Measurements from ENCODE around the gene ZFHX2. TPM values are rescaled to one million over a fixed set of nuclear protein-coding genes. Genes with fewer than 3 reads are reported as not detected.

The ZFHX2 gene
- total RNA-seq, 1 donor from 2014 or later: 11.1 TPM

GRCh38 chr14:23569443-23570151 is 18.0 kb upstream of the ZFHX2 start:
- Mint-ChIP-seq H3K27me3 (peaks cover 36% of the 10 kb centered on the region), H3K36me3 (no peaks in the 10 kb centered on the region), H3K4me1 (ENCODE audit: unreplicated experiment) (peaks cover 27% of the 10 kb centered on the region), H3K4me3 (peak overlapping the region; percentile 79), H3K27ac (peak overlapping the region; percentile 9), H3K9me3 (no peaks in the 10 kb centered on the region)
- DNase-seq (ENCODE audit: extremely low spot score, unreplicated experiment): no peak
- TF ChIP-seq, protein P1, sequence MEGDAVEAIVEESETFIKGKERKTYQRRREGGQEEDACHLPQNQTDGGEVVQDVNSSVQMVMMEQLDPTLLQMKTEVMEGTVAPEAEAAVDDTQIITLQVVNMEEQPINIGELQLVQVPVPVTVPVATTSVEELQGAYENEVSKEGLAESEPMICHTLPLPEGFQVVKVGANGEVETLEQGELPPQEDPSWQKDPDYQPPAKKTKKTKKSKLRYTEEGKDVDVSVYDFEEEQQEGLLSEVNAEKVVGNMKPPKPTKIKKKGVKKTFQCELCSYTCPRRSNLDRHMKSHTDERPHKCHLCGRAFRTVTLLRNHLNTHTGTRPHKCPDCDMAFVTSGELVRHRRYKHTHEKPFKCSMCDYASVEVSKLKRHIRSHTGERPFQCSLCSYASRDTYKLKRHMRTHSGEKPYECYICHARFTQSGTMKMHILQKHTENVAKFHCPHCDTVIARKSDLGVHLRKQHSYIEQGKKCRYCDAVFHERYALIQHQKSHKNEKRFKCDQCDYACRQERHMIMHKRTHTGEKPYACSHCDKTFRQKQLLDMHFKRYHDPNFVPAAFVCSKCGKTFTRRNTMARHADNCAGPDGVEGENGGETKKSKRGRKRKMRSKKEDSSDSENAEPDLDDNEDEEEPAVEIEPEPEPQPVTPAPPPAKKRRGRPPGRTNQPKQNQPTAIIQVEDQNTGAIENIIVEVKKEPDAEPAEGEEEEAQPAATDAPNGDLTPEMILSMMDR (conservative IDR thresholded peaks at IDR 0.05): peak; percentile 25

GRCh38 chr14:23568600-23569331 is 17.2 kb upstream of the ZFHX2 start:
- peak overlapping the region; percentile 79 for H3K4me3 Mint-ChIP-seq
- peaks cover 28% of the 10 kb centered on the region for H3K27me3 Mint-ChIP-seq
- peaks cover 4% of the 10 kb centered on the region for H3K36me3 Mint-ChIP-seq
- no peak for DNase-seq (ENCODE audit: extremely low spot score, unreplicated experiment)
- TF ChIP-seq, protein P1 (conservative IDR thresholded peaks at IDR 0.05): peak; percentile 55
- no peaks in the 10 kb centered on the region for H3K9me3 Mint-ChIP-seq
- peaks cover 27% of the 10 kb centered on the region for H3K4me1 Mint-ChIP-seq (ENCODE audit: unreplicated experiment)
- H3K27ac Mint-ChIP-seq: peak overlapping the region; percentile 9

- Mint-ChIP-seq H3K27me3 (peaks cover 22% of the 10 kb centered on the region), H3K4me3 (peak overlapping the region; percentile 100), H3K4me1 (ENCODE audit: unreplicated experiment) (peaks cover 27% of the 10 kb centered on the region), H3K36me3 (peaks cover 5% of the 10 kb centered on the region), H3K9me3 (no peaks in the 10 kb centered on the region), H3K27ac (peak overlapping the region; percentile 97)
- no peak for DNase-seq (ENCODE audit: extremely low spot score, unreplicated experiment)
- TF ChIP-seq, protein P1 (conservative IDR thresholded peaks at IDR 0.05): no peak
Observed at GRCh38 chr14:23568021-23568599, 16.5 kb upstream of the ZFHX2 start.

DNA sequence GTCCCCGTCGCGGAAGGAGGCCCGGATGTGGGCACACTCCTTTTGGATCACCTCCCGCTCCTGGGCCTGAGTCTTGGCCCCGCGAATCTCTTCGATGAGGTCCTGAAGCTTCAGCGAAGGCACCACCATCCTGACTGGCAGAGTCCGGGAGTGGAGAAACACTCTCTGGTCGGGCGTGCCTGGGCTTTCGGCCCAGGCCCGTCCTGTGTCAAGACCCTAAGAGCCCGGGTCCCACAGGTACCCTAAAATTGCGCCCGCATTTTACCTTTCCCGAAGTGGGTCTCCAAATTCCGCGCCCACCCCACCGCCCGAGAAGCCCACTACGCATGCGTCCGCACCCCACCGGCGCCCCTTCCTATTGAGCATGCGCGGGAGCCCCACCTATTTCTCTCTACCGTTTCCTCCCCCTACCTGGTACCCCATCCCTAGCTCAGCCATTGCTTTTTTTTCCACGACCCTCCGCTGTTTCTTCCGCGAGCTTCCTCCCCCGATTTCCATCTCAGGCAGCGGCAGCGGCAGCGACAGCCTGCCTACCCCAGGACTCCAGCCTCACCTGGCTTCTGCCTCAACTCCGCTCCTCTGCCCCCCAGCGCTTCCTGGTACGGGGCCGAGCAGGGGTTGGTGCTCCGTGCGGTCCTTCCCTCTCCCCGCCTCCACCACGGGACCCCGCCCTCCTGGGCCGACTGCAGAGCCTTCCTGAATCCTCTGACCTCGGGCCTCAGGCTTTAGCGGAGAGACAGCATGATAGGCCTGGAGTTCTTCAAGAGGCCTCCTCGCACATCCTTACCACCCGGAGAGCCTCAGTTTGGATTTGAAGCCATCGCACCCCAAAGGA is 15.8 kb upstream of the ZFHX2 start, which contains the start of gene AP1G2:
TSS of gene AP1G2 (minus strand) at position 606 of the 835 bp plus-strand sequence. CDS start at position 129, 477 bp downstream.
- Mint-ChIP-seq H3K27me3 (peaks cover 15% of the 10 kb centered on the region), H3K36me3 (peaks cover 9% of the 10 kb centered on the region), H3K9me3 (no peaks in the 10 kb centered on the region), H3K4me3 (peak within 1 kb of the TSS; percentile 100), H3K27ac (peak within 1 kb of the TSS; percentile 97), H3K4me1 (ENCODE audit: unreplicated experiment) (peaks cover 31% of the 10 kb centered on the region)
- TF ChIP-seq, protein P1 (conservative IDR thresholded peaks at IDR 0.05): peak; percentile 12
- DNase-seq (ENCODE audit: extremely low spot score, unreplicated experiment): no peak

DNA sequence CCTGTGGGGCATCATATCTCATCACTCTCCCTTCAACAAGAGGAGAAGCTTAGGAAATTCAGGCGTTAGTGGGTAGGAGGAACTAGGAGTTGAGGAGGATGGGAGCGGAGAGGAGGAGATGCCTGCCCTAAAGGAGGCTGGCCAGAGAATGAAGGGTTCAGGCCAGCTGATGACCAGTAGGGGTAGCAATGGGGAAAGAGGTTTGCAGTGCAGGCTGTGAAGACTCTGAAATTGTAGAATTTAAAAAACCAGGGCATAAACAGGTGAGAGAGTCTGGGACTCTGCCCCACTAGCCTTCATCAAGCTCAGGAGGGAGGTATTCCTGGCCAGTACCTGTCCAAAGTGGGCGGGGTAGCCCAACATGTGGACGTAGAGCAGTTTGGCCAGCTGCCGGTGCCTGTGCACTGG is 15.2 kb upstream of the ZFHX2 start:
- Mint-ChIP-seq H3K4me3 (peak overlapping the region; percentile 100), H3K36me3 (peaks cover 9% of the 10 kb centered on the region), H3K9me3 (no peaks in the 10 kb centered on the region), H3K27me3 (peaks cover 9% of the 10 kb centered on the region), H3K27ac (peak overlapping the region; percentile 97), H3K4me1 (ENCODE audit: unreplicated experiment) (peaks cover 31% of the 10 kb centered on the region)
- TF ChIP-seq, protein P1 (conservative IDR thresholded peaks at IDR 0.05): peak; percentile 45
- DNase-seq (ENCODE audit: extremely low spot score, unreplicated experiment): no peak
